Transverse colon (tissue), 4 donors: ENCODE results near the gene KCNJ6.

ENCODE experiments used
- EP300 ChIP-seq: sonication (generic); formaldehyde crosslinking; IDR thresholded peaks from one replicate; pipeline ENCODE4 v1.6.1; 2017; ENCODE audit warnings: antibody characterized with exemption, low read depth
- POLR2A ChIP-seq: fragments of 450-650 bp; IDR thresholded peaks from one replicate; pipeline ENCODE4 v1.6.1; 2016; ENCODE audit warnings: antibody characterized with exemption, mild to moderate bottlenecking, moderate library complexity
- POLR2AphosphoS5 ChIP-seq, 3 donors: sonication (generic); formaldehyde crosslinking; IDR thresholded peaks; one replicate each; pipeline ENCODE4 v1.6.1; 2016; ENCODE audit warnings: antibody characterized with exemption in 3 of 3
- TF ChIP-seq, protein P1 (sequence below), 5 experiments: fragments of 200-600 bp in 3 of 5; fragments of 450-650 bp in 2 of 5; sonication (generic) in 3 of 5; IDR thresholded peaks; 1 replicate in 2 of 5; 2 replicates in 3 of 5; pipeline ENCODE4 v1.5.1; 2016 to 2017; ENCODE audit warnings: antibody characterized with exemption in 5 of 5, inconsistent platforms in 3 of 5, mild to moderate bottlenecking in 2 of 5, moderate library complexity in 1 of 5

DNA sequence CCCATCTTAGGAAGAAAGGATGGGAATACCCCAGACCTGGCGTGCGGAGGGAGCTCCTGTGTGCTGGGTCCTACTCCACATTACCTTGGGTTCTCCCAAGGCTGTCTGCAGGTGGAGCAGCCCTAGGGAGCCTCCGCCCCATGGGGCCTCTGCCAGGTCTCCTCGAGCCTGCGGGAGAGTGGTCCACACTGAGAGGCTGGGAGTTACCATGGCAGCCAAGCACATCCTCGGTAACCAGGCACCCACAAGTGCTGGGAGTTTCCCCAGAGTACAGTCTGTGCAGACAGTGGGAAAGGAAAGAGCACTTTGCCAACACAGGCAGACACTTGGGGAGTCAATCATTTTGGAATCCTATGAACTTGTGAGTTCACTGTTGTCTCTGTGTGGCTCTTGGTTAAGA, 300.3 kb downstream of the KCNJ6 start:
- TF ChIP-seq, protein P1, sequence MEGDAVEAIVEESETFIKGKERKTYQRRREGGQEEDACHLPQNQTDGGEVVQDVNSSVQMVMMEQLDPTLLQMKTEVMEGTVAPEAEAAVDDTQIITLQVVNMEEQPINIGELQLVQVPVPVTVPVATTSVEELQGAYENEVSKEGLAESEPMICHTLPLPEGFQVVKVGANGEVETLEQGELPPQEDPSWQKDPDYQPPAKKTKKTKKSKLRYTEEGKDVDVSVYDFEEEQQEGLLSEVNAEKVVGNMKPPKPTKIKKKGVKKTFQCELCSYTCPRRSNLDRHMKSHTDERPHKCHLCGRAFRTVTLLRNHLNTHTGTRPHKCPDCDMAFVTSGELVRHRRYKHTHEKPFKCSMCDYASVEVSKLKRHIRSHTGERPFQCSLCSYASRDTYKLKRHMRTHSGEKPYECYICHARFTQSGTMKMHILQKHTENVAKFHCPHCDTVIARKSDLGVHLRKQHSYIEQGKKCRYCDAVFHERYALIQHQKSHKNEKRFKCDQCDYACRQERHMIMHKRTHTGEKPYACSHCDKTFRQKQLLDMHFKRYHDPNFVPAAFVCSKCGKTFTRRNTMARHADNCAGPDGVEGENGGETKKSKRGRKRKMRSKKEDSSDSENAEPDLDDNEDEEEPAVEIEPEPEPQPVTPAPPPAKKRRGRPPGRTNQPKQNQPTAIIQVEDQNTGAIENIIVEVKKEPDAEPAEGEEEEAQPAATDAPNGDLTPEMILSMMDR (IDR thresholded peaks at IDR 0.05) = no peak
- no peak for TF ChIP-seq POLR2A
- no peak for TF ChIP-seq EP300
- TF ChIP-seq POLR2AphosphoS5 (IDR thresholded peaks at IDR 0.05) = no peak
